HEK293 (cell line): ENCODE results near the gene ANKRD35.

ENCODE experiments used
- GLIS2 ChIP-seq: fragments of 450-650 bp; formaldehyde crosslinking; IDR thresholded peaks from 2 replicates; pipeline ENCODE4 v1.5.1; 2016; ENCODE audit warnings: missing biosample characterization, missing genetic modification characterization
- KLF9 ChIP-seq: fragments of 450-650 bp; formaldehyde crosslinking; IDR thresholded peaks from 2 replicates; pipeline ENCODE4 v1.5.1; 2016; ENCODE audit warnings: missing biosample characterization, missing genetic modification characterization, low read depth
- MZF1 ChIP-seq: fragments of 450-650 bp; formaldehyde crosslinking; IDR thresholded peaks from 2 replicates; pipeline ENCODE4 v1.5.1; 2017; ENCODE audit warnings: missing biosample characterization, missing genetic modification characterization, borderline replicate concordance
- REPIN1 ChIP-seq: fragments of 450-650 bp; formaldehyde crosslinking; IDR thresholded peaks from 2 replicates; pipeline ENCODE4 v1.5.1; 2017; ENCODE audit warnings: missing biosample characterization, missing genetic modification characterization, low read depth
- SALL2 ChIP-seq: fragments of 450-650 bp; formaldehyde crosslinking; IDR thresholded peaks from 2 replicates; pipeline ENCODE4 v1.5.0; 2017; ENCODE audit warnings: missing biosample characterization, mild to moderate bottlenecking, missing genetic modification characterization, borderline replicate concordance
- ZBTB8A ChIP-seq: fragments of 450-650 bp; formaldehyde crosslinking; IDR thresholded peaks from 2 replicates; pipeline ENCODE4 v1.5.1; 2016; ENCODE audit warnings: missing biosample characterization, missing genetic modification characterization
- ZFHX2 ChIP-seq: fragments of 450-650 bp; formaldehyde crosslinking; conservative IDR thresholded peaks from 2 replicates; pipeline ENCODE4 v1.5.1; 2016; ENCODE audit warnings: missing biosample characterization, missing genetic modification characterization
- ZNF112 ChIP-seq: fragments of 450-650 bp; formaldehyde crosslinking; IDR thresholded peaks from 2 replicates; pipeline ENCODE4 v1.5.0; 2017; ENCODE audit warnings: missing biosample characterization, missing genetic modification characterization
- ZNF302 ChIP-seq: fragments of 450-650 bp; formaldehyde crosslinking; IDR thresholded peaks from 2 replicates; pipeline ENCODE4 v1.5.1; 2016; ENCODE audit warnings: missing biosample characterization, missing genetic modification characterization, low read depth
- ZNF473 ChIP-seq: fragments of 450-650 bp; formaldehyde crosslinking; IDR thresholded peaks from 2 replicates; pipeline ENCODE4 v1.5.1; 2017; ENCODE audit warnings: missing biosample characterization, missing genetic modification characterization
- ZNF501 ChIP-seq: fragments of 450-650 bp; formaldehyde crosslinking; IDR thresholded peaks from 2 replicates; pipeline ENCODE4 v1.5.1; 2016; ENCODE audit warnings: missing biosample characterization, missing genetic modification characterization
- ZNF514 ChIP-seq: fragments of 450-650 bp; formaldehyde crosslinking; IDR thresholded peaks from 2 replicates; pipeline ENCODE4 v1.5.1; 2016; ENCODE audit warnings: missing biosample characterization, missing genetic modification characterization
- ZNF548 ChIP-seq: fragments of 450-650 bp; formaldehyde crosslinking; IDR thresholded peaks from 2 replicates; pipeline ENCODE4 v1.5.1; 2016; ENCODE audit warnings: missing biosample characterization, missing genetic modification characterization
- ZNF558 ChIP-seq: fragments of 450-650 bp; formaldehyde crosslinking; IDR thresholded peaks from 2 replicates; pipeline ENCODE4 v1.5.1; 2016; ENCODE audit warnings: missing biosample characterization, missing genetic modification characterization
- ZNF560 ChIP-seq: fragments of 450-650 bp; formaldehyde crosslinking; IDR thresholded peaks from 2 replicates; pipeline ENCODE4 v1.5.1; 2017; ENCODE audit warnings: missing biosample characterization, missing genetic modification characterization, borderline replicate concordance
- ZNF561 ChIP-seq: fragments of 450-650 bp; IDR thresholded peaks from 2 replicates; pipeline ENCODE4 v1.5.1; 2018; ENCODE audit warnings: missing biosample characterization, missing genetic modification characterization, borderline replicate concordance
- ZNF571 ChIP-seq: fragments of 450-650 bp; formaldehyde crosslinking; IDR thresholded peaks from 2 replicates; pipeline ENCODE4 v1.5.0; 2017; ENCODE audit warnings: missing biosample characterization, missing genetic modification characterization
- ZNF626 ChIP-seq: fragments of 450-650 bp; sonication (Bioruptor Pico); formaldehyde crosslinking; IDR thresholded peaks from 2 replicates; pipeline ENCODE4 v1.5.1; 2018; ENCODE audit warnings: missing biosample characterization, missing genetic modification characterization, inconsistent platforms
- ZNF658 ChIP-seq: fragments of 450-650 bp; formaldehyde crosslinking; IDR thresholded peaks from 2 replicates; pipeline ENCODE4; 2016; ENCODE audit warnings: missing biosample characterization, missing genetic modification characterization
- ZNF747 ChIP-seq: fragments of 450-650 bp; formaldehyde crosslinking; IDR thresholded peaks from 2 replicates; pipeline ENCODE4 v1.5.1; 2016; ENCODE audit warnings: missing biosample characterization, missing genetic modification characterization
- ZNF776 ChIP-seq: fragments of 450-650 bp; formaldehyde crosslinking; IDR thresholded peaks from 2 replicates; pipeline ENCODE4 v1.5.0; 2017; ENCODE audit warnings: missing biosample characterization, missing genetic modification characterization, borderline replicate concordance
- TF ChIP-seq, protein P1 (sequence below): fragments of 450-650 bp; formaldehyde crosslinking; conservative IDR thresholded peaks from 2 replicates; pipeline ENCODE4 v1.5.1; 2016; ENCODE audit warnings: low read depth, missing biosample characterization, missing genetic modification characterization
- TF ChIP-seq, protein P2 (sequence below): fragments of 450-650 bp; formaldehyde crosslinking; IDR thresholded peaks from 2 replicates; pipeline ENCODE4 v1.5.1; 2017; ENCODE audit warnings: missing biosample characterization, missing genetic modification characterization
- TF ChIP-seq, protein P3 (sequence below): fragments of 450-650 bp; formaldehyde crosslinking; IDR thresholded peaks from 2 replicates; pipeline ENCODE4 v1.5.1; 2016; ENCODE audit warnings: missing biosample characterization, missing genetic modification characterization
- TF ChIP-seq, protein P4 (sequence below): fragments of 450-650 bp; IDR thresholded peaks from 2 replicates; pipeline ENCODE4 v1.5.1; 2018; ENCODE audit warnings: missing biosample characterization, missing genetic modification characterization
- TF ChIP-seq, protein P5 (sequence below): fragments of 450-650 bp; formaldehyde crosslinking; IDR thresholded peaks from 2 replicates; pipeline ENCODE4 v1.5.1; 2016; ENCODE audit warnings: missing biosample characterization, missing genetic modification characterization

ANKRD35 gene

DNA sequence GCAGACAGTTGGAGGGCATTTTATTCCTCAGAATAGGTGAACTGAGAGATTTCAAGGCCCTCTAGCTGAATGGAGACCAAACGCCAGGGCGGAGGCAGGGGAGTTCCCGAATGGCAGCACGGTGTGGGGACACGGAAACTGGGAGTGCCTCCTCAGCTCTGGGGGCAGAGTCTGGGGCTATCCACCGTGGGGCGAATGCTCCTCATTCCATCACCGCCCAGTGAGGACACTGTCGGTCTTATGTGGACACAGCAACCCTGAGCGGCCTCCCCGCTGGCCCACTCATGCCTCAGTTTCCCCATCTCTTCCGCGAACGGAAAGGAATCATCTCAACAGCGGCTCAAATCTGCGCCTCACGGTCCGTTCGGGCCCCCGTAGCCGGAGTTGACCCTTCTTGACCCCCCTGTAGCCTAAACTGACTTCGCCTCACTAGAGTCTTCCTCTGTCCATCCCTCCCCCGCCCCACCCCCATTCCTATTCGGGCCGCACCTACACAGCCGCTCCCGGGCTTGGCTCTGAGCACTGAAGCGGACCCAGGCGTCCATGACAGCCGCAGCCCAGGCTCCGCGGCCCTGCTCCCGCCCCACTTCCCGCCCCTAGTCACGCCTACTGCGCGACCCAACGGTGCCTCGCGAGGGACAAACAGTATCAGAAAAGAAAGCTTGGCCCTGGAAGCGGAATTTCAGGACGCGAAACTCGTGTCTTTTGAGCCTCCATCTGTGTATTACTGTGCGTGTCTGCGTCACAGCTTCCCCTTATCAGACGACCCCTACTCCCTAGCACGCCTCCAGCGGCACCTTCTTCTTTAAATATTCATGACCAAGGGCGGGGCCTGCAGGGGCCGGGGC is 32.7 kb upstream of the ANKRD35 start, which contains the start of gene PEX11B (continued):
- TF ChIP-seq, protein P1, sequence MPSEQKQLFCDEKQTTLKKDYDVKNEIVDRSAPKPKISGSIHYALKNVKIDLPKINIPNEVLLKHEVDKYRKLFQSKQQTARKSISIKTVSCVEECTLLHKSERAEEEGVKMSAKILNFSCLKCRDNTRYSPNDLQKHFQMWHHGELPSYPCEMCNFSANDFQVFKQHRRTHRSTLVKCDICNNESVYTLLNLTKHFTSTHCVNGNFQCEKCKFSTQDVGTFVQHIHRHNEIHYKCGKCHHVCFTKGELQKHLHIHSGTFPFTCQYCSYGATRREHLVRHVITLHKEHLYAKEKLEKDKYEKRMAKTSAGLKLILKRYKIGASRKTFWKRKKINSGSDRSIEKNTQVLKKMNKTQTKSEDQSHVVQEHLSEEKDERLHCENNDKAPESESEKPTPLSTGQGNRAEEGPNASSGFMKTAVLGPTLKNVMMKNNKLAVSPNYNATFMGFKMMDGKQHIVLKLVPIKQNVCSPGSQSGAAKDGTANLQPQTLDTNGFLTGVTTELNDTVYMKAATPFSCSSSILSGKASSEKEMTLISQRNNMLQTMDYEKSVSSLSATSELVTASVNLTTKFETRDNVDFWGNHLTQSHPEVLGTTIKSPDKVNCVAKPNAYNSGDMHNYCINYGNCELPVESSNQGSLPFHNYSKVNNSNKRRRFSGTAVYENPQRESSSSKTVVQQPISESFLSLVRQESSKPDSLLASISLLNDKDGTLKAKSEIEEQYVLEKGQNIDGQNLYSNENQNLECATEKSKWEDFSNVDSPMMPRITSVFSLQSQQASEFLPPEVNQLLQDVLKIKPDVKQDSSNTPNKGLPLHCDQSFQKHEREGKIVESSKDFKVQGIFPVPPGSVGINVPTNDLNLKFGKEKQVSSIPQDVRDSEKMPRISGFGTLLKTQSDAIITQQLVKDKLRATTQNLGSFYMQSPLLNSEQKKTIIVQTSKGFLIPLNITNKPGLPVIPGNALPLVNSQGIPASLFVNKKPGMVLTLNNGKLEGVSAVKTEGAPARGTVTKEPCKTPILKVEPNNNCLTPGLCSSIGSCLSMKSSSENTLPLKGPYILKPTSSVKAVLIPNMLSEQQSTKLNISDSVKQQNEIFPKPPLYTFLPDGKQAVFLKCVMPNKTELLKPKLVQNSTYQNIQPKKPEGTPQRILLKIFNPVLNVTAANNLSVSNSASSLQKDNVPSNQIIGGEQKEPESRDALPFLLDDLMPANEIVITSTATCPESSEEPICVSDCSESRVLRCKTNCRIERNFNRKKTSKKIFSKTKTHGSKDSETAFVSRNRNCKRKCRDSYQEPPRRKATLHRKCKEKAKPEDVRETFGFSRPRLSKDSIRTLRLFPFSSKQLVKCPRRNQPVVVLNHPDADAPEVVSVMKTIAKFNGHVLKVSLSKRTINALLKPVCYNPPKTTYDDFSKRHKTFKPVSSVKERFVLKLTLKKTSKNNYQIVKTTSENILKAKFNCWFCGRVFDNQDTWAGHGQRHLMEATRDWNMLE (tag by site-specific recombination): 0 out of 2 replicates have a peak, but pooled peaks have one; percentile 13
- TF ChIP-seq ZNF112 (tag by site-specific recombination): no peak
- peak; percentile 82; the same call in 1 of the 2 replicates for TF ChIP-seq ZNF501
- no peak for TF ChIP-seq ZNF658 (tag by site-specific recombination)
- no peak for TF ChIP-seq ZNF626 (tag by site-specific recombination)
- TF ChIP-seq, protein P2, sequence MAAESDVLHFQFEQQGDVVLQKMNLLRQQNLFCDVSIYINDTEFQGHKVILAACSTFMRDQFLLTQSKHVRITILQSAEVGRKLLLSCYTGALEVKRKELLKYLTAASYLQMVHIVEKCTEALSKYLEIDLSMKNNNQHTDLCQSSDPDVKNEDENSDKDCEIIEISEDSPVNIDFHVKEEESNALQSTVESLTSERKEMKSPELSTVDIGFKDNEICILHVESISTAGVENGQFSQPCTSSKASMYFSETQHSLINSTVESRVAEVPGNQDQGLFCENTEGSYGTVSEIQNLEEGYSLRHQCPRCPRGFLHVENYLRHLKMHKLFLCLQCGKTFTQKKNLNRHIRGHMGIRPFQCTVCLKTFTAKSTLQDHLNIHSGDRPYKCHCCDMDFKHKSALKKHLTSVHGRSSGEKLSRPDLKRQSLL: no peak
- TF ChIP-seq ZBTB8A: no peak
- TF ChIP-seq REPIN1 (tag by site-specific recombination): no peak
- TF ChIP-seq, protein P3, sequence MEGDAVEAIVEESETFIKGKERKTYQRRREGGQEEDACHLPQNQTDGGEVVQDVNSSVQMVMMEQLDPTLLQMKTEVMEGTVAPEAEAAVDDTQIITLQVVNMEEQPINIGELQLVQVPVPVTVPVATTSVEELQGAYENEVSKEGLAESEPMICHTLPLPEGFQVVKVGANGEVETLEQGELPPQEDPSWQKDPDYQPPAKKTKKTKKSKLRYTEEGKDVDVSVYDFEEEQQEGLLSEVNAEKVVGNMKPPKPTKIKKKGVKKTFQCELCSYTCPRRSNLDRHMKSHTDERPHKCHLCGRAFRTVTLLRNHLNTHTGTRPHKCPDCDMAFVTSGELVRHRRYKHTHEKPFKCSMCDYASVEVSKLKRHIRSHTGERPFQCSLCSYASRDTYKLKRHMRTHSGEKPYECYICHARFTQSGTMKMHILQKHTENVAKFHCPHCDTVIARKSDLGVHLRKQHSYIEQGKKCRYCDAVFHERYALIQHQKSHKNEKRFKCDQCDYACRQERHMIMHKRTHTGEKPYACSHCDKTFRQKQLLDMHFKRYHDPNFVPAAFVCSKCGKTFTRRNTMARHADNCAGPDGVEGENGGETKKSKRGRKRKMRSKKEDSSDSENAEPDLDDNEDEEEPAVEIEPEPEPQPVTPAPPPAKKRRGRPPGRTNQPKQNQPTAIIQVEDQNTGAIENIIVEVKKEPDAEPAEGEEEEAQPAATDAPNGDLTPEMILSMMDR (tag by site-specific recombination): no peak
- TF ChIP-seq ZFHX2: peak; percentile 66
- no peak for TF ChIP-seq ZNF558 (tag by site-specific recombination)
- TF ChIP-seq ZNF747: no peak
- no peak for TF ChIP-seq ZNF571 (tag by site-specific recombination)
- TF ChIP-seq ZNF302 (tag by site-specific recombination): no peak
- TF ChIP-seq, protein P4, sequence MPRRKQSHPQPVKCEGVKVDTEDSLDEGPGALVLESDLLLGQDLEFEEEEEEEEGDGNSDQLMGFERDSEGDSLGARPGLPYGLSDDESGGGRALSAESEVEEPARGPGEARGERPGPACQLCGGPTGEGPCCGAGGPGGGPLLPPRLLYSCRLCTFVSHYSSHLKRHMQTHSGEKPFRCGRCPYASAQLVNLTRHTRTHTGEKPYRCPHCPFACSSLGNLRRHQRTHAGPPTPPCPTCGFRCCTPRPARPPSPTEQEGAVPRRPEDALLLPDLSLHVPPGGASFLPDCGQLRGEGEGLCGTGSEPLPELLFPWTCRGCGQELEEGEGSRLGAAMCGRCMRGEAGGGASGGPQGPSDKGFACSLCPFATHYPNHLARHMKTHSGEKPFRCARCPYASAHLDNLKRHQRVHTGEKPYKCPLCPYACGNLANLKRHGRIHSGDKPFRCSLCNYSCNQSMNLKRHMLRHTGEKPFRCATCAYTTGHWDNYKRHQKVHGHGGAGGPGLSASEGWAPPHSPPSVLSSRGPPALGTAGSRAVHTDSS (tag by site-specific recombination): no peak
- no peak for TF ChIP-seq SALL2
- TF ChIP-seq ZNF473 (tag by site-specific recombination): no peak
- TF ChIP-seq ZNF561 (tag by site-specific recombination): peak; percentile 19; the same call in 1 of the 2 replicates
- no peak for TF ChIP-seq ZNF776 (tag by site-specific recombination)
- TF ChIP-seq, protein P5, sequence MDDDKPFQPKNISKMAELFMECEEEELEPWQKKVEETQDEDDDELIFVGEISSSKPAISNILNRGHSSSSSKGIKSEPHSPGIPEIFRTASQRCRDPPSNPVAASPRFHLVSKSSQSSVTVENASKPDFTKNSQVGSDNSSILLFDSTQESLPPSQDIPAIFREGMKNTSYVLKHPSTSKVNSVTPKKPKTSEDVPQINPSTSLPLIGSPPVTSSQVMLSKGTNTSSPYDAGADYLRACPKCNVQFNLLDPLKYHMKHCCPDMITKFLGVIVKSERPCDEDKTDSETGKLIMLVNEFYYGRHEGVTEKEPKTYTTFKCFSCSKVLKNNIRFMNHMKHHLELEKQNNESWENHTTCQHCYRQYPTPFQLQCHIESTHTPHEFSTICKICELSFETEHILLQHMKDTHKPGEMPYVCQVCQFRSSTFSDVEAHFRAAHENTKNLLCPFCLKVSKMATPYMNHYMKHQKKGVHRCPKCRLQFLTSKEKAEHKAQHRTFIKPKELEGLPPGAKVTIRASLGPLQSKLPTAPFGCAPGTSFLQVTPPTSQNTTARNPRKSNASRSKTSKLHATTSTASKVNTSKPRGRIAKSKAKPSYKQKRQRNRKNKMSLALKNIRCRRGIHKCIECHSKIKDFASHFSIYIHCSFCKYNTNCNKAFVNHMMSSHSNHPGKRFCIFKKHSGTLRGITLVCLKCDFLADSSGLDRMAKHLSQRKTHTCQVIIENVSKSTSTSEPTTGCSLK (tag by site-specific recombination): no peak
- TF ChIP-seq ZNF514 (tag by site-specific recombination): no peak
- TF ChIP-seq KLF9 (tag by site-specific recombination): peak; percentile 94
- TF ChIP-seq ZNF548: no peak
- peak; percentile 55 for TF ChIP-seq GLIS2
- TF ChIP-seq ZNF560: no peak
- TF ChIP-seq MZF1 (tag by site-specific recombination): no peak
